CMK (cell line): ENCODE results near the gene NEK10.
"Not testable (repeated sequence)": the region's sequence is repeated elsewhere in the genome, so short reads cannot be mapped to it uniquely, and the experiment has no call there.

Source experiments
- DNase-seq: peaks from one replicate; pipeline ENCODE4 v3.0.0-alpha.2; 2010; ENCODE audit warnings: low read depth

NEK10 gene

DNA sequence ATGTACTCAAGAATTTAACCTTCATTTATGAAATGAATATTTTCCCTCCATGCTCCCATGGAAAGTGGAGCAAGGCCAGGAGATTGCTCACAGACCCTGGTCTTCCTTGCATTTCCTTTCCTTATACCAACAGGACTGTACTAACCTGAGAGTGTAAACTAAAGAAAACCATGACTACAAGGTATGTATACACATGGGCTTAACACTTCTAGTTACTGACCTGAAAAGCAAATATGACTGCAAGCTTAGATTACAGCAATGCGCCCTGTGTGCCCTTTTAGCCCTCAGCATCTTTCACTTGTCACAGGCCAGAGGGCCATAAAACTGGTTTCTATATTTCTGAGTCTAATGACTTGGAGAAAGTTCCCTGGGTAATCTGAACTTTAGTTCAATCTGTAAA lies 52.1 kb downstream of the NEK10 start:
- DNase-seq: no peak

- no peak for DNase-seq
These were observed 54.2 kb downstream of the NEK10 start for GRCh38 chr3:27315003-27315402.

GRCh38 chr3:27312044-27312668 lies 57.0 kb downstream of the NEK10 start:
- peak; percentile 15 for DNase-seq

DNA sequence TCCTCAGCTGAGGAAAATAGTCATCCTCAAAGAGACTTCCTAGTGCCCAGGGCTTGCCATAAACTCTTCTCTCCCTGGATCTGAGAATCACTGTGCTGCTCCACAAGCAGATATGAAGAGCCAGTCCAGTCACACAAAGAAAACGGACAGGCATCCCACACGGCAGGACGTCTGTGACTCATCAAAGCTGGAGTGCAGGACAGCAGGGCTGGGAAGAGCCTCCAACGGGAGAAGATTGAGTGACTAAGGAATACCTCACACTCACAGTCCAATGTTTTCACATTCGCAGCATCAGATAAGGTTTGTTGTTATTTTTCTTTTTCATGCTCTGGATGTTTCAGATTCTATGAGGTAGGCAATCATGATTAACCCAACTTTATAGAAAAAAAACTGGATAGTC lies 57.8 kb downstream of the NEK10 start:
- DNase-seq: no peak

GRCh38 chr3:27310688-27311087 lies 58.5 kb downstream of the NEK10 start:
- DNase-seq: no peak

DNA sequence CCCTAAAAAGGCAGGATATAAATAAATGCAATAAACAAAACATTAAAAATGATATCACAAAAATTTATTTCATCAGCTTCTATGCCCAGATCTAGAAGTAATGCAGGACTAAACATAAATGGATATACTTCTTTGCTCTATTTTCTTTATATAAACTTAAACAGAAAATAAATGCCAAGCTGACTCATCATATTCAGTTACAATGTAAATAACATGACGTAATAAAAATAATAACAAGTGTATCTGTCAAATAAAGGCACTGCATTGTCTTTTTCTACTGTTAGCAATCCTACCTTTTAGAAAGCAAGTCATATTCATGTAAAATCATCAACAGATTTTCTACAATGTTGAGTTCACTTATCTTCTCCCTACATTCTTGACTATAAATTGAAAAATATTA lies 61.6 kb downstream of the NEK10 start:
- DNase-seq: no peak

DNA sequence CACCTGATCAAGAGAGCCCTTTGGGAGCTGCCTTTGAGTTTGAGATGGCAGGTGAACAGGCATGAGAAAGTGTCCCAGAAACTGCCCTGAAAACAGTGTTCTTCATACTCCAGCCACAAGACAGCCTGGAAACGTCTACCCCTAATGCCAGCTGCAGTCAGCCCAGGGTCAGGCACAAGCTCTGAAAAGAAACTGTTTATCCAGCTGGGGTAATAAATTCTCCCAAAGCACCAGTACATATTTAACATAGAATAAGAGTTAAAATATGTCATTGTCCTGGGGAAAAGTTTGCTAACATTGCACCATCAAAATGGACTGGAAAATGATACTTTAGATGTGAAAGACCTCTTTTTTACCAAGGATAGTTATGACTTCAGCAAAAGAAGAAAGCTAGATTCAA lies 66.3 kb downstream of the NEK10 start:
- DNase-seq: no peak

- not testable (repeated sequence) for DNase-seq
These were observed 70.2 kb downstream of the NEK10 start for GRCh38 chr3:27298981-27299380.

GRCh38 chr3:27293939-27294338 lies 75.2 kb downstream of the NEK10 start:
- no peak for DNase-seq

DNA sequence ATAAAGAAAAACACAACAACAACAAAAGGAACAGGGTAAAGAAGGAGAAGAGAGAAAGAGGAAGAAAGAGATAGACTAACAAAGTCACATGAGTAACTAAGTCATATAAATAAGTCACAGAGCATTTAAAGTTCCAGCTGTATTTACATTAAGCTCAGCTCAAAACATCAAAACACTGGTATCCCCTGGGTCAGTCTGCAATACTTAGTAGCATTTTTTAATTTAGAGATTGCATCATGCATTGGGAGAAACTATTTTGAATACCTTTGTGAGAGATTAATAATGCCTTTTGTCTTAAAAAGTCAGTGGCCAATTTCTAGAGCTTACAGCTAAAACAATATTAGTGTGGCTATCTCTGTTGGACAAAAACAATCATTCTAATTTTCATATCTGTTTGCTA lies 78.4 kb downstream of the NEK10 start:
- DNase-seq: no peak

GRCh38 chr3:27289769-27290413 lies 79.3 kb downstream of the NEK10 start:
- DNase-seq: no peak

DNA sequence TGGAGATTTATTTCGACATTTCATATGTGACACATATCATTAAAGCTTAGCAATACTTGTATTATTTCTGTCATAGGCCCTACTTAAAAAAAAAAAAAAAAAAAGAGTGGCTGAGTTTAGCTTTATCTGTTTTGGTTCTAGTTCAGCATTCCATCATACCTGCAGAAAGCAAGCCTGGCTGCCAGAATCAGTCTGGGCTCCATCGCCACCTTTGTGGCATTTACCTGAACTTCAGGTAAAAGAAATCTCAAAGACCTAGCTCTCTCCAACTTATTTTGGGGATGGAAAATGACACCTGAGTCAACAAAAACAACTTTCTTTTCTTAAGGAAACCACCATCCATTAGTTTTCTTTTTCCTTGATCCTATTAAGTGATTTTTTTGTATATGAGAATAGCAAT lies 82.1 kb downstream of the NEK10 start:
- DNase-seq: no peak

GRCh38 chr3:27286467-27286866 lies 82.7 kb downstream of the NEK10 start:
- DNase-seq: not testable (repeated sequence)

DNA sequence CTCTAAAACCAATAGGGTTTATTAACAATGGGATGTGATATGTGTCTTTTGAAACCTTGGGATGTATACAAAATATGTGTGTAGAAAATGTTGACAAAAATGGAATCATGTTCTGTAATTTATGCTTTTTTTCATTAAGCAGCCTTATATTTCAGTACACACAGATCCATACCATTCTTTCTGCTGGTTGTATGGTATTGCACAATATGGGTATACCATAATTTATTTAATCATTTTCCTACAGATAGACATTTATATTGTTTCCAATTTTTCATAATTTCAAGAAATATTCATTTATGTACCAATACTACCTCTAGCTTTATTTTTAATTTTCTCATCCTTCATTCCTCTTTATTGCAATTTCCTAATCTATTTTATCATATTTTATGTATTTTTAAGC lies 83.5 kb downstream of the NEK10 start:
- DNase-seq: no peak

- no peak for DNase-seq
These were observed 87.5 kb downstream of the NEK10 start for GRCh38 chr3:27281671-27282150.

DNA sequence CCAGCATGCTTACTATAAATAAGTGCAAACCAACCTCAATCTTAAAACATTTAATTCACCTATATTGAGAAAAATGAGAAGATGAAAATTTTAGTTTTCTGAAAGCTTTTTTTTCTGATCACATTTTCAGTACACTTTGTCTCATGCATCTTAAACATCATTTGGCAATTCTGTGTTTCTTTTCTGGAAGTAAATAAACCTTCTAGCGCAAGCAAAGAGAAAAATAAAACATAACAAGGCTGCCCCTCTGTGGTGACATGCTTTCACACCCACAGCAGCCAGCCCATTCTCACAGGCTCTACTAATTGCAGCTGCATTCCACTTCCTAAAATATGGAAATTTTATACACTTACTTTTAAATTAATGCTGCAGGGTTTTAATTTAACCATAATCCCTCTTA lies 90.1 kb downstream of the NEK10 start:
- no peak for DNase-seq

GRCh38 chr3:27278383-27279055 lies 90.7 kb downstream of the NEK10 start:
- no peak for DNase-seq

GRCh38 chr3:27275441-27275990 lies 93.7 kb downstream of the NEK10 start:
- no peak for DNase-seq

DNA sequence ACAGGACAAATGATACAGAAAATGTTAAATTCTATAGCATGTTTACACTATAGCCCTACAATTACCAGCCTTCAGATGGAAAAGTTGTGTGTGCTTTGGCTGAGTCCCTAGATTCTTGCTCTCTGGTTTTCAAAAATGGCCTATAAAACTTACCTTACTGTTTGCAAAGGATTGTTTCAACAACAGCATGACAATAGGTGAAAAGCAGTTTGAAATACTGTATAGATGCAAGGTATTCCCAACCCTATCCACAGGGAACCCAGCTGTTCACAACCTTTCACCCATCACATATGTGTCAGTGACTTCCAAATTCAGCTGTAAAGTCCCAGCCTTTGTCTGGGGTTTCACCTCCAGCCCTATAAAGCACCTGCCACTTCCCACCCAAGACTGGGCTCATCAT lies 97.3 kb downstream of the NEK10 start:
- no peak for DNase-seq

DNA sequence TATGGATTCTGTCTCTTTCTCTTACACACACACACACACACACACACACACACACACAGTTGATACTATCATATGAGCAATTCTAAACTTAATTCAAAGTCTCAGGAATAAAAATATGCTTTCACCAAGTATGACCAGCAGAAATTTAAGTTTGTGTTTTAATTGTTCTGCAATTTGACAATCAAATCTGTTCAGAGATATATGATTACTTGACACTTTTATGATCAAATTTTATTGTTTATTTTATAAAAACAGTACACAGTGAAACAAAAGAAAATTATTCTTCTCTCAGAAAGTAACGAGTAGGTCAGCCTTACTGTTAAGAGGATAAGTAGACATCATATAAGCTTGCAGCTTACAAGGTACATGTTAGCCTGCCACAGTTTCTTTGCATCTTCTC lies 114.3 kb downstream of the NEK10 start:
- no peak for DNase-seq

DNA sequence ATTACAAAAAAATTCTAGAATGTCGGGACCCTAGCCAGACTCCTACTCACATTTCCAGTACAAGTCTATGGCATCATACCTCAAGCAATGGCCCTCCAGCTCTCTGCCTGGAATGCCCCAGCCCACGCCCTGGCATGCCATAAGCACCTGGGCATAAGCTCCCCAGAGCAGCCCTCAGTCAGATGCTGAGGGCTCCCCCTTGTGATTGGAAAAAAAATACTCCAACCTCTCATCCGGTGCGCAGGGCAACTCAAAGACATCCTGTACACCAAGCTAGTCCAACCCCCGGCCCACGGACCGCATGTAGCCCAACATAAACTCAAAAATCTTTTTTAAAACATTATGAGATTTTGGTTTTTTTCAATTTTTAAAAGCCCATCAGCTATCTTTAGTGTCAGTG lies 115.4 kb downstream of the NEK10 start:
- DNase-seq: no peak

GRCh38 chr3:27253391-27253790 lies 115.8 kb downstream of the NEK10 start:
- DNase-seq: no peak

GRCh38 chr3:27252646-27253045 lies 116.5 kb downstream of the NEK10 start:
- DNase-seq: no peak
